ENCODE measurements around the gene RIMBP3C.
"Not testable (repeated sequence)": the region's sequence is repeated elsewhere in the genome, so short reads cannot be mapped to it uniquely, and the experiment has no call there.

DNA sequence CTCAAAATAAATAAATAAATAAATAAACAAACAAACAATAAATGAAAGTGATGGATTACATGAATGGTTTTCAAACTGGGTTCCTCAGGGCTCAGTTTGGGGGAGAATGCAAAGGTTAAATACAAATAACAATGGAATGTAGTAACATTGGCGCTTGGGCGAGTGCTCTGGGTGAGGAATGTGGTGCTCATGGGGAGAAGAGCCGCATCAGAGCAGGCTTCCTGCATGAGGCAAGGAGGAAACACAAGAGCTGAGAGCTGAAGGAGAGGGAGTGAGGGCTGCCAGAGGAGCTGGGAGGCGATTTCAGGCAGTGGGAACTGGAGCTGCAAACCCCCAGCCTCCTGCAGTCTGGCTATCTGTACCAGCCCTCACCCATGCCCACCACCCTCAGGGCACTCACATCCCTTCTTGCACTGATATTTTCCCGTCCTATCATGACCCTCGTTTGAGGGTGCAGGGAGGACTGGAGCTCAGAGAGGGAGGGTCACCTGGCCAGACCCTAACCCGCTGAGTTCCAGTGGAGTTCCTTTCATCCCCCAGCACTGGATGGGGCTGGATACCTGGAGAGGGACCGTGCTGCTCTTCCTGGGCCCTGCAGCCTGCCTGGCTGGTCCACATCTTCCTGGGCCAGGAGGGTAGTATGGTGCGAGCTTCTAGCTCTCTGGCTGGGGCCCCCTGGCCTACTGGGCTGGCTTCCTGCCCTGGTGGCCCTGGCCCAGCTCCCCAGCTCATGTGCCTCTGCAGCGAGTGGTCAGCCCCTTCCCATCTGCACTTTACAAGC lies 8.3 kb upstream of the RIMBP3C start:
- TF ChIP-seq, protein P1, sequence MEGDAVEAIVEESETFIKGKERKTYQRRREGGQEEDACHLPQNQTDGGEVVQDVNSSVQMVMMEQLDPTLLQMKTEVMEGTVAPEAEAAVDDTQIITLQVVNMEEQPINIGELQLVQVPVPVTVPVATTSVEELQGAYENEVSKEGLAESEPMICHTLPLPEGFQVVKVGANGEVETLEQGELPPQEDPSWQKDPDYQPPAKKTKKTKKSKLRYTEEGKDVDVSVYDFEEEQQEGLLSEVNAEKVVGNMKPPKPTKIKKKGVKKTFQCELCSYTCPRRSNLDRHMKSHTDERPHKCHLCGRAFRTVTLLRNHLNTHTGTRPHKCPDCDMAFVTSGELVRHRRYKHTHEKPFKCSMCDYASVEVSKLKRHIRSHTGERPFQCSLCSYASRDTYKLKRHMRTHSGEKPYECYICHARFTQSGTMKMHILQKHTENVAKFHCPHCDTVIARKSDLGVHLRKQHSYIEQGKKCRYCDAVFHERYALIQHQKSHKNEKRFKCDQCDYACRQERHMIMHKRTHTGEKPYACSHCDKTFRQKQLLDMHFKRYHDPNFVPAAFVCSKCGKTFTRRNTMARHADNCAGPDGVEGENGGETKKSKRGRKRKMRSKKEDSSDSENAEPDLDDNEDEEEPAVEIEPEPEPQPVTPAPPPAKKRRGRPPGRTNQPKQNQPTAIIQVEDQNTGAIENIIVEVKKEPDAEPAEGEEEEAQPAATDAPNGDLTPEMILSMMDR (IDR thresholded peaks at IDR 0.05) = not testable (repeated sequence)
- not testable (repeated sequence) for TF ChIP-seq POLR2A (IDR thresholded peaks at IDR 0.05)
